Lung (tissue), 12 donors: ENCODE results near the gene CPM. TPM values are rescaled to one million over a fixed set of nuclear protein-coding genes. Genes with fewer than 3 reads are reported as not detected.

Experiments
- ATAC-seq: fragments of 200-7000 bp; cut with Tn5 transposase; one replicate; pipeline ENCODE4 v1.9.1; 2020; ENCODE audit warnings: moderate number of reproducible peaks; ENCODE audit not compliant: insufficient read depth, low FRiP score
- DNase-seq, 3 donors: peaks; one replicate each; pipeline ENCODE4 v3.0.0-alpha.2; 2013 to 2017
- H3K27ac ChIP-seq, 2 donors: one replicate each; pipeline ENCODE4 v1.5.1; 2013; ENCODE audit warnings: mild to moderate bottlenecking in 2 of 2, moderate library complexity in 2 of 2, control low read depth in 1 of 2, inconsistent platforms in 1 of 2, low read depth in 1 of 2, low read length in 1 of 2
- H3K27me3 ChIP-seq, 3 donors: one replicate each; pipeline ENCODE4 v1.5.1; 2013; ENCODE audit warnings: low read length in 2 of 3; ENCODE audit not compliant: control insufficient read depth in 3 of 3, insufficient read depth in 3 of 3
- H3K36me3 ChIP-seq, 4 donors: one replicate each; pipeline ENCODE4 v1.5.1; 2013; ENCODE audit warnings: low read length in 4 of 4, mild to moderate bottlenecking in 1 of 4, moderate library complexity in 1 of 4; ENCODE audit not compliant: control insufficient read depth in 4 of 4, insufficient read depth in 4 of 4
- H3K4me1 ChIP-seq, 5 donors: one replicate each; pipeline ENCODE4 v1.5.1; 2013; ENCODE audit warnings: low read length in 5 of 5, mild to moderate bottlenecking in 2 of 5, moderate library complexity in 1 of 5; ENCODE audit not compliant: control insufficient read depth in 5 of 5, insufficient read depth in 5 of 5
- H3K4me3 ChIP-seq: one replicate; pipeline ENCODE4 v1.5.1; 2013; ENCODE audit warnings: mild to moderate bottlenecking, control low read depth, moderate library complexity
- H3K9ac ChIP-seq, 2 donors: one replicate each; pipeline ENCODE4 v1.5.1; 2013; ENCODE audit warnings: low read length in 2 of 2, control low read depth in 1 of 2; ENCODE audit not compliant: insufficient read depth in 1 of 2
- H3K9me3 ChIP-seq, 4 donors: one replicate each; pipeline ENCODE4 v1.5.1; 2013; ENCODE audit warnings: low read length in 3 of 4, mild to moderate bottlenecking in 1 of 4, moderate library complexity in 1 of 4; ENCODE audit not compliant: control insufficient read depth in 4 of 4, insufficient read depth in 3 of 4
- WGBS, 2 donors: extraction: QIAGEN DNeasy Blood & Tissue Kit; methylation state at CpG; one replicate each; pipeline ENCODE4 v1.1.7; 2013; 5-methylcytosine and 5-hydroxymethylcytosine counted together
- polyA plus RNA-seq, 2 donors: library from polyadenylated mRNA; stranded (reverse); fragments of 200-250 nt; gene quantifications; one replicate each; pipeline ENCODE4 v1.2.1, GENCODE V29; 2013
- total RNA-seq, 2 donors: library from RNA; depleted of rRNA in 1 of 2; stranded (reverse); fragments of >200 nt in 1 of 2; gene quantifications; one replicate each; pipeline ENCODE4 v1.2.1, GENCODE V29; 2014 to 2021
- TF ChIP-seq, protein P1 (sequence below): IDR thresholded peaks from 2 replicates; pipeline ENCODE4 v1.5.1; 2012; ENCODE audit warnings: mild to moderate bottlenecking; ENCODE audit errors: control extremely low read depth, extremely low read depth
- donor health status: control.
- donor health status: control.
- donor health status: Bipolar disorder and iron deficiency.
- donor health status: healthy.
- donor health status: DM: yes; HTN: yes; CAD: no.

The CPM gene
- total and polyA plus RNA-seq, 4 donors, result 66.6 to 241 (median 136) TPM

GRCh38 chr12:68854554-68854953 is 78.4 kb downstream of the CPM start:
- 92 to 100% methylated on average over 3 of the region's 3 CpGs for WGBS, 2 donors
- no peak for DNase-seq

GRCh38 chr12:68854078-68854468 is 78.9 kb downstream of the CPM start:
- ATAC-seq (no peak), DNase-seq (no peak)
- H3K4me3 ChIP-seq, result no peak overlapping the region
- H3K36me3 ChIP-seq, result peaks cover 0 to 3% (median 1%) of the 10 kb centered on the region in 4 donors
- H3K4me1 ChIP-seq, result no peaks in the 10 kb centered on the region
- 97% methylated on average over 2 of the region's 2 CpGs for WGBS, 2 donors
- H3K27ac ChIP-seq, result no peak overlapping the region
- TF ChIP-seq, protein P1, sequence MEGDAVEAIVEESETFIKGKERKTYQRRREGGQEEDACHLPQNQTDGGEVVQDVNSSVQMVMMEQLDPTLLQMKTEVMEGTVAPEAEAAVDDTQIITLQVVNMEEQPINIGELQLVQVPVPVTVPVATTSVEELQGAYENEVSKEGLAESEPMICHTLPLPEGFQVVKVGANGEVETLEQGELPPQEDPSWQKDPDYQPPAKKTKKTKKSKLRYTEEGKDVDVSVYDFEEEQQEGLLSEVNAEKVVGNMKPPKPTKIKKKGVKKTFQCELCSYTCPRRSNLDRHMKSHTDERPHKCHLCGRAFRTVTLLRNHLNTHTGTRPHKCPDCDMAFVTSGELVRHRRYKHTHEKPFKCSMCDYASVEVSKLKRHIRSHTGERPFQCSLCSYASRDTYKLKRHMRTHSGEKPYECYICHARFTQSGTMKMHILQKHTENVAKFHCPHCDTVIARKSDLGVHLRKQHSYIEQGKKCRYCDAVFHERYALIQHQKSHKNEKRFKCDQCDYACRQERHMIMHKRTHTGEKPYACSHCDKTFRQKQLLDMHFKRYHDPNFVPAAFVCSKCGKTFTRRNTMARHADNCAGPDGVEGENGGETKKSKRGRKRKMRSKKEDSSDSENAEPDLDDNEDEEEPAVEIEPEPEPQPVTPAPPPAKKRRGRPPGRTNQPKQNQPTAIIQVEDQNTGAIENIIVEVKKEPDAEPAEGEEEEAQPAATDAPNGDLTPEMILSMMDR, result no peak
- no peaks in the 10 kb centered on the region for H3K9me3 ChIP-seq
- no peaks in the 10 kb centered on the region for H3K27me3 ChIP-seq
- no peak overlapping the region for H3K9ac ChIP-seq

More at GRCh38 chr12:68854554-68854953, 78.4 kb downstream of the CPM start:
- Histone ChIP-seq H3K9ac (no peak overlapping the region), H3K4me1 (no peaks in the 10 kb centered on the region), H3K27ac (no peak overlapping the region), H3K9me3 (no peaks in the 10 kb centered on the region), H3K27me3 (no peaks in the 10 kb centered on the region), H3K4me3 (no peak overlapping the region), H3K36me3 (peaks cover 0 to 3% (median 1%) of the 10 kb centered on the region in 4 donors)
- TF ChIP-seq, protein P1, result no peak
- no peak for ATAC-seq

DNA sequence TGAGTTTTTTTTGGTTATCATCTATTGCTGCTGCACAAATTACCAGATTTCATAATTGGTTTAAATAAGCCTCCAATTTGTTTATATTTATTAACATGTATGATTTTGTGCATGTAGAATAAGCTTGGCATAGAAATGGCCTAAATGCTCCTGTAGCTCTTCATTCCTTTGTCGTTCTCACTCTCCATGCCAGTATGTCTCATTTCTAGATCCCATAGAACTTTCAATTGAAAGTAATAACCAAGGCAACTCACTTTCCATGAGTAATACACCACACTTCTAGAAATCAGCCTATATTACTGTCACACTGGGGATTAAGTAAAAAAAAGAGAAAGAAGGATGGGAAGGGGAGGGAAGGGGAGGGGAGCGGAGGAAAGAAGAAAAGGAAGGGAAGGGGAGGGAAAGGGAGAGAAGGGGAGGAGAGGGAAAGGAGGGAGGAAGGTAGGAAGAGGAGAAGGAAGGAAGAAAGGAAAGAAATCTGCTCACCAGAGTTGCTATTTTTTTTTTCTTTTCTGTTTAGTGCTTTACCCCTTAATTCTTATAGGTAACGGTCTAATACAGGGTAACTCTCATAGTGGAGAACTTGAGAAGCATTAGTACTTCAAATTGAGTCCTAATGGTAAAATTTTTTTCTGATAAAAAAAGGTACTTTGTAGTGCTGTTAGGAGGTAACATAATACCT is 79.4 kb downstream of the CPM start:
- TF ChIP-seq, protein P1, result no peak
- peaks cover 0 to 3% (median 1%) of the 10 kb centered on the region in 4 donors for H3K36me3 ChIP-seq
- no peaks in the 10 kb centered on the region for H3K27me3 ChIP-seq
- H3K9ac ChIP-seq, result no peak overlapping the region
- ATAC-seq (no peak), DNase-seq (no peak)
- no peak overlapping the region for H3K4me3 ChIP-seq
- no peaks in the 10 kb centered on the region for H3K9me3 ChIP-seq
- WGBS, 2 donors, result 90 to 93% methylated on average over 3 of the region's 3 CpGs
- no peak overlapping the region for H3K27ac ChIP-seq
- H3K4me1 ChIP-seq, result no peaks in the 10 kb centered on the region
